Spleen (tissue), 7 donors: ENCODE data around the gene PIP4K2C.

Experiments used
- CTCF ChIP-seq, 11 experiments: fragments of 200-600 bp in 7 of 11; fragments of 450-650 bp in 4 of 11; sonication (generic) in 4 of 11; IDR thresholded peaks in 8 of 11; conservative IDR thresholded peaks in 3 of 11; 1 replicate in 7 of 11; 2 replicates in 4 of 11; pipeline versions ENCODE4 v1.4.0 to v1.8.0; 2016 to 2021; ENCODE audit warnings: antibody characterized with exemption in 11 of 11, inconsistent platforms in 4 of 11, mild to moderate bottlenecking in 1 of 11
- POLR2A ChIP-seq, 3 donors: fragments of 450-650 bp; IDR thresholded peaks; one replicate each; pipeline ENCODE4 v1.5.1; 2017; ENCODE audit warnings: antibody characterized with exemption in 3 of 3, mild to moderate bottlenecking in 1 of 3
- POLR2AphosphoS5 ChIP-seq, 3 donors: sonication (generic); formaldehyde crosslinking; IDR thresholded peaks; one replicate each; pipeline ENCODE4 v1.5.1; 2017; ENCODE audit warnings: antibody characterized with exemption in 3 of 3
- donor health status: DM: no; HTN: no; CAD: no; lungs with moderate emphysema.
- donor health status: DM: no; HTN: no; CAD: no.
- donor health status: DM: no; HTN: no; CAD: no.

DNA sequence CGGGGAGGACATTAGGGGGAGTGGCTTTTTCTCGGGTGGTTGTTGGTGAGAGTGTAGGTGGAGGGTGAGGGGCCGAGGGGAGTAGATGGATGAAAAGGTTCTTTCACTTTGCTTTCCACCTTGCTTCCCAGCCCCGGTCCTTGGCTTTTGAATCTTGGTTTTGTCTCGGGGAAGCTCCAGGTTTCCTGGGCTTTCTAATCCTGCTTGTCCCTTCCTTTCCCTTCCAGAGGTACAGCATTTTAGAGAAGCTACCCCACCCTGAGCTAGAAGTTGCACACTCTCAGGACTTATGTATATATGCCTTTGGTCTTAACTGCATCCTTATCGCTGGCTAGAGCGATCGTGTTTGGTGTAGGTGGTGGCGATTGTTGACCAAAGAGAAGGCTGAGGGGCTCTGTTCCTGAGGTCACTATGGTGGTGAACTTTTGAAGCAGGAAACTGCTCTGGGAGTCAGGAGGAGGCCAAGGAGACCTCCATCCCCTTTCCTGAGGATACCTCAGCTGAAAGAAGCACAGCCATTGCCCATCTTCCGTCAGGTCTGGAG lies 862 bp downstream of the PIP4K2C start:
- TF ChIP-seq CTCF (IDR thresholded peaks at IDR 0.05 in 8 of 11, conservative IDR thresholded peaks at IDR 0.05 in 3 of 11) (no peak), POLR2AphosphoS5 (IDR thresholded peaks at IDR 0.05) (no peak), POLR2A (IDR thresholded peaks at IDR 0.05) (no peak)
